HEK293T (cell line): Measurements from ENCODE around the gene NHSL1.

Experiments
- CTCF ChIA-PET: fragments of 350-600 bp; formaldehyde crosslinking; extraction: SDS; loops from one replicate; lab custom pipeline; 2021; ENCODE audit warnings: antibody characterized with exemption, inconsistent platforms; lab: Yijun Ruan, JAX
- POLR2A ChIA-PET: fragments of 350-600 bp; formaldehyde crosslinking; extraction: SDS; loops from one replicate; lab custom pipeline; 2020; ENCODE audit warnings: antibody characterized with exemption, inconsistent platforms; lab: Yijun Ruan, JAX
- DNase-seq: peaks from one replicate; pipeline ENCODE4 v3.0.0; 2012; ENCODE audit warnings: mixed read lengths; ENCODE audit errors: extremely low spot score
- ARNT ChIP-seq: fragments of 450-650 bp; IDR thresholded peaks from 2 replicates; pipeline ENCODE4 v1.6.1; 2017; ENCODE audit warnings: mild to moderate bottlenecking
- BHLHE40 ChIP-seq: fragments of 450-650 bp; IDR thresholded peaks from 2 replicates; pipeline ENCODE4 v1.6.1; 2016; ENCODE audit warnings: mild to moderate bottlenecking, moderate library complexity, borderline replicate concordance
- CTBP1 ChIP-seq: fragments of 450-650 bp; IDR thresholded peaks from 2 replicates; pipeline ENCODE4 v1.6.1; 2016; ENCODE audit warnings: borderline replicate concordance
- ELF4 ChIP-seq: fragments of 450-650 bp; IDR thresholded peaks from 2 replicates; pipeline ENCODE4 v1.6.1; 2017; ENCODE audit warnings: antibody characterized with exemption
- FOXA1 ChIP-seq: fragments of 450-650 bp; IDR thresholded peaks from 2 replicates; pipeline ENCODE4 v1.6.1; 2016; ENCODE audit warnings: mild to moderate bottlenecking
- FOXK2 ChIP-seq: fragments of 450-650 bp; IDR thresholded peaks from 2 replicates; pipeline ENCODE4 v1.6.1; 2016; ENCODE audit warnings: mild to moderate bottlenecking
- FOXM1 ChIP-seq: fragments of 450-650 bp; IDR thresholded peaks from 2 replicates; pipeline ENCODE4 v1.6.1; 2017; ENCODE audit warnings: mild to moderate bottlenecking, borderline replicate concordance
- HDGF ChIP-seq: fragments of 450-650 bp; IDR thresholded peaks from 2 replicates; pipeline ENCODE4 v1.6.1; 2017; ENCODE audit warnings: antibody characterized with exemption, borderline replicate concordance
- L3MBTL2 ChIP-seq: fragments of 450-650 bp; conservative IDR thresholded peaks from 2 replicates; pipeline ENCODE4 v1.6.1; 2016; ENCODE audit warnings: mild to moderate bottlenecking
- LEF1 ChIP-seq: fragments of 450-650 bp; IDR thresholded peaks from 2 replicates; pipeline ENCODE4 v1.6.1; 2017; ENCODE audit warnings: mild to moderate bottlenecking, borderline replicate concordance
- NFRKB ChIP-seq: fragments of 450-650 bp; IDR thresholded peaks from 2 replicates; pipeline ENCODE4 v1.6.1; 2016; ENCODE audit warnings: mild to moderate bottlenecking, moderate library complexity
- PKNOX1 ChIP-seq: fragments of 450-650 bp; IDR thresholded peaks from 2 replicates; pipeline ENCODE4 v1.6.1; 2016
- SP1 ChIP-seq: fragments of 450-650 bp; IDR thresholded peaks from 2 replicates; pipeline ENCODE4 v1.6.1; 2017
- SUZ12 ChIP-seq: fragments of 450-650 bp; IDR thresholded peaks from 2 replicates; pipeline ENCODE4 v1.6.1; 2016; ENCODE audit warnings: mild to moderate bottlenecking
- TARDBP ChIP-seq: fragments of 450-650 bp; IDR thresholded peaks from 2 replicates; pipeline ENCODE4 v1.6.1; 2016
- ZNF384 ChIP-seq: fragments of 450-650 bp; IDR thresholded peaks from 2 replicates; pipeline ENCODE4 v1.6.1; 2016

Gene NHSL1

DNA sequence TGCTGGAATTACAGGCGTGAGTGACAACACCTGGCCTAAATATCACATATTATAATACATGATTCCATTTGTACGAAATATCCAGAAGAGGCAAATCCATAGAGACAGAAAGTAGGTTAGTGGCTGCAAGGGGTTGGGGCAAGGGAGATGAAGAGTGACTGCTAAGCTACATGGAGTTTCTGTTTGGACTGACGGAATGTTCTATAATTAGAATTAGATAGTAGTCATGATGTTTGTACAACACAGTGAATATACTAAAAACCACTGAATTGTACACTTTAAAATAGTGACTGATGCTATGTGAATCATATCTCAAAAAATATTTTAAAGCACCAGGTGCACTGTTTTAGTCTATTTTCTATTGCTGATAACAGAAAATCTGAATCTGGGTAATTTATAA is 99.0 kb downstream of the NHSL1 start:
- ChIA-PET CTCF (no interaction called here), POLR2A (no interaction called here)
- no peak for TF ChIP-seq HDGF
- TF ChIP-seq SUZ12, result no peak
- TF ChIP-seq SP1, result no peak
- no peak for DNase-seq

DNA sequence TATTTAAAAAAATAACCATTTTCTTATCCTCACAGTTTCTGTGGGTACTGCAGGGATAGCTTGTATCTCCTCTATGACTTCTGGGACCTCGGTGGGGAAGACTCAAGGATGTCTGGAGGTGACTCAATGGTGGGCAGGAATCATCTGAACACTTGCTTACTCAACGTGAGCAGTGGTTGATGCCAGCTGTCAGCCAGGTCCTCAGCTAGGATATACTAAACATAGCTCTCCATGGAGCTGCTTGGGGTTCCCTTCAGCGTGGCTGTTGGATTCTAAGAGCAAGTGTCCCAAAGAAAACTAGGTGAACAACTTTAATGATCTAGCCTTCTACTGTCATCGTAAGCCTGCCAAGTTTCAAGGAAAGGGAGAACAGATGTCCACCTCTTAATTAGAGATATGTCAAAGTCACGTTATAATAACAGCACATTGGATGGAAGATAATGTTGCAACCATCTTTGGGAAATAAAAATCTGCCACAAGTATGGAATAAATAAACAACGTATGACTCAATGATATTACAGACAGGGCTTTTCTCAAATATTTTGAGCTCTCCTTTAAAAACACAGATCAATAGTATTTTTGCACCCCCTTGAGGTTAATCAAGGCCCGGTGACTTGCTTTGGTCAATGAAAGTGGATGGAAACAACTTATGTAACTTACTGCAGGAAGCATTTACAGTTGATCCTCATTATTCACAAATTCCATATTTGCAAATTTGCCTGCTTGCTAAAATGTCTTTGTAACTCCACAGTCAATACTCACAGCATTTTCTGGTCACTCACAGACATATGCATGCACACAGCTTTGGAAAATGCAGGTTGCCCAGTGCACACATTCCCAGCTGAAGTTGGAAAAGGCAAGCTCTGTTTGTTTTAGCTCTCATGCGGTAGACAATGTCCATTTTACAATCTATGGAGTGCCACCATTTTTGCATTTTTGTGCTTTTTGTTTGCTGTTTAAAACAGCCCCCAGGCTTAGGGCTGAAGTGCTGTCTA is 101.9 kb downstream of the NHSL1 start:
- POLR2A ChIA-PET, result no interaction called here
- no peak for DNase-seq
- CTCF ChIA-PET, result interaction anchor here (0.9 kb wide), 1 partner anchor 281 kb away, joined by 3 read pairs; no protein-coding TSS in a partner anchor
- no peak for TF ChIP-seq SUZ12
- no peak for TF ChIP-seq ELF4
- TF ChIP-seq LEF1, result no peak

GRCh38 chr6:138396709-138397108 is 102.6 kb downstream of the NHSL1 start:
- ChIA-PET POLR2A (no interaction called here), CTCF (interaction anchor here (0.9 kb wide), 1 partner anchor 281 kb away, joined by 3 read pairs; no protein-coding TSS in a partner anchor)
- TF ChIP-seq PKNOX1 (no peak), CTBP1 (no peak), FOXA1 (no peak), ELF4 (no peak), ARNT (no peak), FOXM1 (no peak), BHLHE40 (no peak)
- no peak for DNase-seq

DNA sequence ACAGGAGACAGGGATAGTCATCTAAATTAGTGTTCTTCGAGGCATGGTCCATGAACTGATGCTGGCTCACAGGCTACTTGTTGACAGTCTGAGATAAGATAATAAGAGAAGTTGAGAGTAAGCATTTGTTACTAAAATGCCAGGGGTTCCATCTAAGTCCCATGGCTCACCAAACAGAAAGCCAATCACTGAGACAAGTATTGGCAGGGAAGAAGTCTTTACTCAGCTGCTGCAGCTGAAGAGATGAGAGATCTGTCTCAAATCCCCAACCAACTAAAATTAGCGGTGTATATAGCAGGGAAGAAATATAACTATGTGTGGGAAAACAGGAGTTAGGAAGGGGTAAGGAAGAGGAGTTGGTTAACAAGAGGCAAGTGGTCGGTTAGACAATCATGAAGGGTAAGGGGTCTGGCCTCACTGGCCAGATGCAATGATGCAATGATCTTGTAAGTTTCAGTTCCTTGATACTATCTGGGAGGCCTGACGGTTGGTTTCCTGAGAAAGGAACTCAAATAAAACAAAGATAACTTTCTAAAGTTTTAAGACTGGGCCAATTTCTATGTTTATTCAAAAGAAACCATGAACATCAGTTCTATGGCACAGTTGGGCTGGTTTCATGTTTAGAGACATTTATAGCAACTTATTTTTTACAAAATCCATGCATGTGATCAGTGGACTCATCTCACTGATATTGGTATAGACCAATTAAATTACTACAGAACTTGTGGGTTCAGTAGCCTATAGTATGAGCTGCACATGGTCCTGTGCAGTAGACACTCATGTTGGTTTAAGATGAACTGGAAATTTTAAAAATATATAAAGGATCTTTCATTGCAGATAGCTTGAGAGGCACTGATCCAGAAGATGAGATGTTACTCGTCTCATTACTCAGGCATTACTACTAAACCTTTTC is 105.2 kb downstream of the NHSL1 start:
- CTCF ChIA-PET, result interaction anchor here (0.6 to 0.7 kb wide), 3 partner anchors 9 to 780 kb away, joined by 3 to 5 read pairs (median 3); partner anchors contain the start of gene HEBP2
- DNase-seq, result no peak
- TF ChIP-seq ARNT, result no peak
- TF ChIP-seq PKNOX1, result no peak
- no peak for TF ChIP-seq NFRKB
- no peak for TF ChIP-seq L3MBTL2
- TF ChIP-seq HDGF, result no peak
- POLR2A ChIA-PET, result interaction anchor here (0.6 kb wide), 1 partner anchor 53 kb away, joined by 3 read pairs; no protein-coding TSS in a partner anchor

DNA sequence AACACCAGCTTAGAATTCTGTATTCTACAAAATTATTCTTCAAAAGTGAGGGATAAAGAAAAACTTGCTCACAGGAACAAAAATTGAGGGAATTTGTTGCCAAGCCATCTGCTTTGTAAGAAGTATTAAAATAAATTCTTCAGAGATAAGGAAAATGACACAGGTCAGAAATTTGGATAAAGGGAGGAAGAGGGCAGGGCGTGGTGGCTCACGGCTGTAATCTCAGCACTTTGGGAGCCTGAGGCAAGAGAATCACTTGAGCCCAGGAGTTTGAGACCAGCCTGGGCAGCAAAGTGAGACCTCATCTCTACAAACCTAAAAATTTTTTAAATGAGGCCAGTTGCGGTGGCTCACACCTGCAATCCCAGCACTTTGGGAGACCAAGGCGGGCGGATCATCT is 109.7 kb downstream of the NHSL1 start:
- POLR2A ChIA-PET, result no interaction called here
- TF ChIP-seq NFRKB (no peak), L3MBTL2 (no peak), HDGF (no peak), FOXA1 (no peak), TARDBP (no peak), SP1 (no peak)
- DNase-seq, result no peak
- CTCF ChIA-PET, result no interaction called here

DNA sequence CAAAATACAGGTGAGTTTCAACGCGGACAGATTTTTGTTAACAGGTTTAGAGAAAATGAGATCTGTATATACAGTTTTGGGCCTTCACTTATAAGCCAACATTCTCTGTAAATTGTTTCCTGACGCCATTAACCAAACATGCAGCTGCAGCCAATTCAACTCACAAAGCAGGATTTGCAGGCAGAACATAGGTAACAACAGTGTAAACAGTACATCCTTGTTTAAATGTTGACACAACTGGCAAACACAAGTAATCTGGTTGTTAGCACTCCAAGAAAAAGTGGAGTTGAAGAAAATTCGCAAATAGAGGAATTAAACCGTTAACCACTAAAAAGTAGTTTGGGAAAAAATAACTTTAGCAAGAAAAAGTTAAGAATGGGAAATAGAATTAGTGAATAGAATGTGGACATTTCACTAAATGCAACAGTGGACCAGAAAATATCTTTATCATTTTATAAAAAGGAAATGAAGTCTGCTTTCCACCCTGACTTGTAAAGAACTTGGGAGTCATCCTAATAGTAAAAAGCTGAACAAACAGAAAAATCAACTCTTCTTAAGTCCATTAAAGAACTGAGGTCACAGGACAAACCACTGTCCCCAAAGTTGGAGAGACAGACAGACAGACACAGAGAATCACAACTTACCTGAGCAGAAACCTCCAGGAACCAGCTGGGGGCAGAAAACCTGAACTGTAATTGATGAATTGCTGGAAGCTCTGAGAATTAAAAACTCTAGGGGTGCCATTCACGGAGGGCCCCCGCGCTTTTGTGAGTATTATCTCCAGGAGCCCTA is 111.5 kb downstream of the NHSL1 start:
- POLR2A ChIA-PET, result no interaction called here
- CTCF ChIA-PET, result interaction anchor here (0.6 kb wide), 1 partner anchor 17 kb away, joined by 6 read pairs; no protein-coding TSS in a partner anchor
- TF ChIP-seq FOXA1 (no peak), SP1 (no peak)
- DNase-seq, result no peak

DNA sequence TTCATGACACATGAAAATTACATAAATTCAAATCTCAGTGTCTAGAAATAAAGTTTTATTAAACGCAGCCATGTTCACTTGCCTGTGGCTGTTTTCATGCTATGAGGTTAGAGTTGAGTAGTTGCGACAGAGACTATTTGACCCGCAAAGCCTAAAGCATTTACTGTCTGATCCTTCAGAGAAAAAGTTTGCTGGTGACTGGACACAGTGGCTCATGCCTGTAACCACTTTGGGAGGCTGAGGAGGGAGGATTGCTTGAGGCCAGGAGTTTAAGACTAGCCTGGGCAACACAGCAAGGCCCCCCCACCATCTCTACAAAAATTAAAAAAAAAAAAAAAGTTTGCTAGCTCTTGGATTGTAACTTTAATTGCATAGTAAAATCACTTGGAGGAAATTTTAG is 112.4 kb downstream of the NHSL1 start:
- TF ChIP-seq BHLHE40, result no peak
- no peak for TF ChIP-seq NFRKB
- TF ChIP-seq FOXM1, result no peak
- TF ChIP-seq PKNOX1, result no peak
- no peak for TF ChIP-seq FOXK2
- TF ChIP-seq ELF4, result no peak
- TF ChIP-seq SUZ12, result no peak
- no peak for TF ChIP-seq HDGF
- TF ChIP-seq CTBP1, result no peak
- no peak for TF ChIP-seq LEF1
- no peak for TF ChIP-seq ARNT
- TF ChIP-seq ZNF384, result no peak
- TF ChIP-seq FOXA1, result no peak
- TF ChIP-seq L3MBTL2, result no peak
- no peak for TF ChIP-seq TARDBP
- no peak for TF ChIP-seq SP1
- DNase-seq, result no peak
- ChIA-PET CTCF (interaction anchor here (0.6 kb wide), 1 partner anchor 18 kb away, joined by 6 read pairs; no protein-coding TSS in a partner anchor), POLR2A (no interaction called here)
